C4-2B (cell line): ENCODE measurements around the gene SAAL1.

Source experiments
- H3K27ac ChIP-seq: fragments of 450-650 bp; 2 replicates; pipeline ENCODE4 v1.5.1; 2017
- ZFX ChIP-seq: fragments of 450-650 bp; IDR thresholded peaks from 2 replicates; pipeline ENCODE4 v1.6.1; 2017
- TF ChIP-seq, protein P1 (sequence below): fragments of 450-650 bp; conservative IDR thresholded peaks from 2 replicates; pipeline ENCODE4 v1.5.1; 2017; ENCODE audit warnings: mild to moderate bottlenecking

SAAL1 gene

DNA sequence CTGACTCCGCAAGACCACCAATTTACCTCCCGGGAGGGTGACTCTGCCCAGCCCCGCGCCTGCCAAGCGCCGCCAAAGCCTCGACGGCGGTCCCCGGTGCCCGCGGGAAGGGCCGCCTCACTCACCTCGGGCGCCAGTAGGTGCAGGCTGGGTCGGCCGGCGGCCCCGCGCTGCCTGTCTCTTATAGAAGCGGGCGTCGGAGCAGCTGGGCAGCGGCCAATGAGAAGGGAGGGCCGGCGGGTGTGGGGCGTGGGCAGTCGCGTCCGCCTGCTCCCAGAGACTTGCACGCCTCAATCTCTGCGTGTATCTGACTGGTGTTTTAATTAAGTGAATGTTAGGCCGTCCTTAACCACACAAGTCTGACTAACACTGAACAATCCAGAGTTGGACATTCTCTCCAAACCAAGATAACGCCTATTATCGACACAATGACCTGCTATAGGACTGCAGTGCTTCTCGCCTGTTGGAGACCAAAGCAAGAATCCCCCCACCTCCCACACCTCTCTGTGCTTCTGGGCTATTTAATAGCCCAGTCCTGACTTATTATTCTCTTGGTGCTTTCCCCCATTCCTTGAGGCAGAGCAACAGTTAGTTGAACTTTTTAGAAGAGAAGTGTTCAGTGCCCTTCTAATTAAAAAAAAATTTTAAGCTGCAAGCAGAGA is 59.6 kb downstream of the SAAL1 start, which contains the start of gene TPH1:
TPH1 (minus strand) TSS at position 154 of the 662 bp plus-strand sequence. CDS start 5,507 bp downstream, outside the sequence.
- TF ChIP-seq, protein P1, sequence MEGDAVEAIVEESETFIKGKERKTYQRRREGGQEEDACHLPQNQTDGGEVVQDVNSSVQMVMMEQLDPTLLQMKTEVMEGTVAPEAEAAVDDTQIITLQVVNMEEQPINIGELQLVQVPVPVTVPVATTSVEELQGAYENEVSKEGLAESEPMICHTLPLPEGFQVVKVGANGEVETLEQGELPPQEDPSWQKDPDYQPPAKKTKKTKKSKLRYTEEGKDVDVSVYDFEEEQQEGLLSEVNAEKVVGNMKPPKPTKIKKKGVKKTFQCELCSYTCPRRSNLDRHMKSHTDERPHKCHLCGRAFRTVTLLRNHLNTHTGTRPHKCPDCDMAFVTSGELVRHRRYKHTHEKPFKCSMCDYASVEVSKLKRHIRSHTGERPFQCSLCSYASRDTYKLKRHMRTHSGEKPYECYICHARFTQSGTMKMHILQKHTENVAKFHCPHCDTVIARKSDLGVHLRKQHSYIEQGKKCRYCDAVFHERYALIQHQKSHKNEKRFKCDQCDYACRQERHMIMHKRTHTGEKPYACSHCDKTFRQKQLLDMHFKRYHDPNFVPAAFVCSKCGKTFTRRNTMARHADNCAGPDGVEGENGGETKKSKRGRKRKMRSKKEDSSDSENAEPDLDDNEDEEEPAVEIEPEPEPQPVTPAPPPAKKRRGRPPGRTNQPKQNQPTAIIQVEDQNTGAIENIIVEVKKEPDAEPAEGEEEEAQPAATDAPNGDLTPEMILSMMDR, result no peak
- TF ChIP-seq ZFX, result no peak
- no peak within 1 kb of the TSS for H3K27ac ChIP-seq

DNA sequence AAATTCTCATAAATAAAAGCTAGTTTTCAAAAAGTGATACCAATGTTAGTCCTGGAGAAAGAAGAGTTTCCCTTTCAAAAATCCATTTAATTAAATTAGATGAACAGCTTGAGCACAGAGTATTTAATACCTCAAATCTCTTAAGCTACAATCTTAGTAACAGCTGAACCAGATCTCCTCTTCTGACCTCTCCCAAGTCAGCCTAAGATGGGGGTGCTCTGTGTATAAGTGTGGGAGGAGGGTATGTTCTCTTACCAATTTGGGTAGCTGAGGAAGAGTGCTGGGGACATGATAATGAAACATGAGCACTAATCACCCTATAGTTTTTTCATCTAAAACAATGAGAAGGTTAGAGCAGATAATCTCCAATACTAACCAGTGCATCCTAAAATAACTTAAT is 69.4 kb downstream of the SAAL1 start:
- TF ChIP-seq, protein P1, result no peak
- no peak for TF ChIP-seq ZFX
- no peak overlapping the region for H3K27ac ChIP-seq
